H9 (cell line): ENCODE data around the gene TELO2. TPM values are rescaled to one million over a fixed set of nuclear protein-coding genes. Genes with fewer than 3 reads are reported as not detected.

ENCODE experiments used
- DNase-seq: peaks from one replicate; pipeline ENCODE4 v3.0.0-alpha.2; 2017
- H2AFZ ChIP-seq: one replicate; pipeline ENCODE4 v1.6.1; 2013; ENCODE audit warnings: mild to moderate bottlenecking, low read length, control low read depth, moderate library complexity
- H2AK5ac ChIP-seq: 2 replicates; pipeline ENCODE4 v1.6.1; 2013; ENCODE audit warnings: low read length, control low read depth, mixed read lengths; ENCODE audit not compliant: insufficient read length
- H2BK120ac ChIP-seq: one replicate; pipeline ENCODE4 v1.6.1; 2013; ENCODE audit warnings: low read depth, mild to moderate bottlenecking, low read length, control low read depth, inconsistent platforms; ENCODE audit not compliant: poor library complexity, severe bottlenecking
- H2BK12ac ChIP-seq: 2 replicates; pipeline ENCODE4 v1.6.1; 2013; ENCODE audit warnings: low read length, control low read depth, mixed read lengths, low read depth; ENCODE audit not compliant: insufficient read length
- H2BK15ac ChIP-seq: 2 replicates; pipeline ENCODE4 v1.6.1; 2013; ENCODE audit warnings: low read depth, low read length, control low read depth
- H2BK20ac ChIP-seq: one replicate; pipeline ENCODE4 v1.6.1; 2013; ENCODE audit warnings: low read depth, mild to moderate bottlenecking, low read length, control low read depth, inconsistent platforms; ENCODE audit not compliant: poor library complexity, severe bottlenecking
- H2BK5ac ChIP-seq: 2 replicates; pipeline ENCODE4 v1.6.1; 2013; ENCODE audit warnings: low read length, control low read depth, mixed read lengths; ENCODE audit not compliant: insufficient read length
- H3K14ac ChIP-seq: 2 replicates; pipeline ENCODE4 v1.6.1; 2013; ENCODE audit warnings: low read length, control low read depth; ENCODE audit not compliant: insufficient read depth
- H3K18ac ChIP-seq: 2 replicates; pipeline ENCODE4 v1.6.1; 2013; ENCODE audit warnings: low read depth, mild to moderate bottlenecking, mixed read lengths, low read length, control low read depth; ENCODE audit not compliant: insufficient read length
- H3K23ac ChIP-seq: 2 replicates; pipeline ENCODE4 v1.6.1; 2013; ENCODE audit warnings: low read length, control low read depth, mixed read lengths, low read depth; ENCODE audit not compliant: insufficient read length
- H3K23me2 ChIP-seq: 2 replicates; pipeline ENCODE4 v1.6.1; 2013; ENCODE audit warnings: low read depth, mild to moderate bottlenecking, mixed read lengths, low read length, control low read depth; ENCODE audit not compliant: insufficient read length, poor library complexity, severe bottlenecking
- H3K27ac ChIP-seq: 2 replicates; pipeline ENCODE4 v1.5.1; 2013; ENCODE audit warnings: low read length, control low read depth, mixed read lengths, low read depth; ENCODE audit not compliant: insufficient read length
- H3K27me3 ChIP-seq: 2 replicates; pipeline ENCODE4 v1.6.1; 2013; ENCODE audit warnings: low read length, control low read depth, inconsistent platforms; ENCODE audit not compliant: insufficient read depth
- H3K4ac ChIP-seq: 2 replicates; pipeline ENCODE4 v1.6.1; 2013; ENCODE audit warnings: low read depth, mild to moderate bottlenecking, control low read depth, inconsistent platforms, low read length, moderate library complexity
- H3K4me1 ChIP-seq: 2 replicates; pipeline ENCODE4 v1.6.1; 2013; ENCODE audit warnings: low read length, control low read depth, inconsistent platforms; ENCODE audit not compliant: insufficient read depth
- H3K4me2 ChIP-seq: 2 replicates; pipeline ENCODE4 v1.6.1; 2013; ENCODE audit warnings: low read length, control low read depth, mixed read lengths; ENCODE audit not compliant: insufficient read length, insufficient read depth
- H3K56ac ChIP-seq: 2 replicates; pipeline ENCODE4 v1.6.1; 2013; ENCODE audit warnings: low read depth, mild to moderate bottlenecking, mixed read lengths, low read length, control low read depth; ENCODE audit not compliant: insufficient read length
- H3K79me1 ChIP-seq: 2 replicates; pipeline ENCODE4 v1.6.1; 2013; ENCODE audit warnings: low read depth, mild to moderate bottlenecking, moderate library complexity, low read length, control low read depth, inconsistent platforms; ENCODE audit not compliant: insufficient read depth, poor library complexity, severe bottlenecking
- H3K79me2 ChIP-seq: 2 replicates; pipeline ENCODE4 v1.6.1; 2013; ENCODE audit warnings: low read length, control low read depth, inconsistent platforms; ENCODE audit not compliant: insufficient read depth
- H3K9ac ChIP-seq: 2 replicates; pipeline ENCODE4 v1.6.1; 2013; ENCODE audit warnings: low read length, control low read depth, mixed read lengths; ENCODE audit not compliant: insufficient read length; ENCODE audit errors: extremely low read depth
- H3K9me3 ChIP-seq: one replicate; pipeline ENCODE4 v1.6.1; 2013; ENCODE audit warnings: low read depth, low read length, inconsistent platforms; ENCODE audit not compliant: control insufficient read depth
- H3T11ph ChIP-seq: one replicate; pipeline ENCODE4 v1.6.1; 2013; ENCODE audit warnings: mild to moderate bottlenecking, low read length, control low read depth, inconsistent platforms
- H4K20me1 ChIP-seq: one replicate; pipeline ENCODE4 v1.6.1; 2013; ENCODE audit not compliant: control insufficient read depth, insufficient read length, insufficient read depth
- H4K5ac ChIP-seq: 2 replicates; pipeline ENCODE4 v1.6.1; 2013; ENCODE audit warnings: low read depth, mild to moderate bottlenecking, mixed read lengths, low read length, control low read depth; ENCODE audit not compliant: insufficient read length
- H4K8ac ChIP-seq: replicated peaks from 2 replicates; pipeline ENCODE4 v1.6.1; 2013; ENCODE audit warnings: low read length, control low read depth, mixed read lengths, low read depth; ENCODE audit not compliant: insufficient read length
- H4K91ac ChIP-seq: 2 replicates; pipeline ENCODE4 v1.6.1; 2013; ENCODE audit warnings: low read depth, mild to moderate bottlenecking, moderate library complexity, mixed read lengths, low read length, control low read depth; ENCODE audit not compliant: insufficient read length
- H3K27ac Mint-ChIP-seq, 3 experiments: 2 replicates in 2 of 3; 3 replicates in 1 of 3; pipeline ENCODE4 v1.8.0; 2020 to 2021; ENCODE audit warnings: mixed read lengths in 3 of 3, mild to moderate bottlenecking in 1 of 3, moderate library complexity in 1 of 3
- H3K27me3 Mint-ChIP-seq: 2 replicates; pipeline ENCODE4 v1.8.0; 2021; ENCODE audit warnings: low read depth, mild to moderate bottlenecking, moderate library complexity, mixed read lengths
- H3K36me3 Mint-ChIP-seq, 3 experiments: 2 replicates in 2 of 3; 3 replicates in 1 of 3; pipeline ENCODE4 v1.8.0; 2020 to 2021; ENCODE audit warnings: low read depth in 3 of 3, mixed read lengths in 3 of 3; ENCODE audit not compliant: insufficient read depth in 1 of 3
- H3K4me1 Mint-ChIP-seq, 2 experiments: 2 replicates each; pipeline ENCODE4 v1.8.0; 2020; ENCODE audit warnings: mixed read lengths in 2 of 2
- H3K4me3 Mint-ChIP-seq, 2 experiments: 2 replicates in 1 of 2; 3 replicates in 1 of 2; pipeline ENCODE4 v1.8.0; 2020 to 2021; ENCODE audit warnings: mild to moderate bottlenecking in 2 of 2, mixed read lengths in 2 of 2, moderate library complexity in 1 of 2
- H3K9me3 Mint-ChIP-seq, 2 experiments: 2 replicates in 1 of 2; 3 replicates in 1 of 2; pipeline ENCODE4 v1.8.0; 2020; ENCODE audit warnings: mild to moderate bottlenecking in 2 of 2, mixed read lengths in 2 of 2, moderate library complexity in 1 of 2
- WGBS: extraction: QIAGEN DNeasy Blood & Tissue Kit; methylation state at CpG from one replicate; pipeline ENCODE4 v1.1.7; 2013; ENCODE audit warnings: missing lambda C conversion rate, low lambda C conversion rate, mixed read lengths; ENCODE audit not compliant: insufficient read length; ENCODE audit errors: extremely low coverage; 5-methylcytosine and 5-hydroxymethylcytosine counted together
- total RNA-seq: library from RNA; stranded (reverse); gene quantifications from 2 replicates; pipeline ENCODE4 v1.2.1, GENCODE V29; 2021
- TF ChIP-seq, protein P1 (sequence below): fragments of 200-600 bp; sonication (generic); conservative IDR thresholded peaks from 3 replicates; pipeline ENCODE4 v1.8.0; 2021; ENCODE audit warnings: antibody characterized with exemption, mild to moderate bottlenecking

The TELO2 gene
- total RNA-seq, 1 experiment from 2014 or later = 98.9 TPM

DNA sequence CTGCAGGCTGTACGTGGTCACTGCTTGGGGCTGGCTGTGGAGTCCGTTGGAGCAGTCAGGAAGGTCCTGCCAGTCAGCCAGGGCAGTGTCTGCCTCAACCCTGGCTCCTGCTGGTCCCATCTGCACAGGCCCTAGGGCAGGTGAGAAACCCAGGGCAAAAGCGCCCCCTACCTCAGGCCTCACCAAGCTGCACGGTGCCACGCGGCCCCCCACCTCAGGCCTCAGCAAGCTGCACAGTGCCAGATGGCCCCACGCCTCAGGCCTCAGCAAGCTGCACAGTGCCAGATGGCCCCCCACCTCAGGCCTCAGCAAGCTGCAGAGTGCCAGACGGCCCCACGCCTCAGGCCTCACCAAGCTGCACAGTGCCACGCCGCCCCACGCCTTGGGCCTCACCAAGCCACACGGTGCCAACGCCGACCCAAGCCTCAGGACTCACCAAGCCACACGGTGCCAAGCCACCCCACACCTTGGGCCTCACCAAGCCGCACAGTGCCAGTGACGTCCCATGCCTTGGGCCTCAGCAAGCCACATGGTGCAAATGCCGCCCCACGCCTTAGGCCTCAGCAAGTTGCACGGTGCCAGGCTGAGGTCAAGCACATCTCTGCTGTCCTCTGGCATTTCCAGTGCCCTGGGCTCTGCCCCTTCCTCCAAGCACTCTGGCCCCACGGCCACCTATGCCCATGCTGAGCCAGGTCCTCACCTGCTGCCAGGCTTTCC is 45.8 kb downstream of the TELO2 start:
- H2BK12ac ChIP-seq = no peak overlapping the region
- no peak overlapping the region for H4K91ac ChIP-seq
- H3K4me1 Mint-ChIP-seq = peaks cover 2 to 3% of the 10 kb centered on the region in 2 experiments; a peak in 2 of 4 replicates
- no peak overlapping the region for H3K27ac ChIP-seq
- H3K56ac ChIP-seq = no peak overlapping the region
- H3K4me2 ChIP-seq = no peak overlapping the region
- no peak overlapping the region for H2BK120ac ChIP-seq
- H3K9ac ChIP-seq = no peak overlapping the region
- H3K14ac ChIP-seq = no peak overlapping the region
- H4K20me1 ChIP-seq = no peaks in the 10 kb centered on the region
- H3K79me2 ChIP-seq = no peaks in the 10 kb centered on the region
- TF ChIP-seq, protein P1, sequence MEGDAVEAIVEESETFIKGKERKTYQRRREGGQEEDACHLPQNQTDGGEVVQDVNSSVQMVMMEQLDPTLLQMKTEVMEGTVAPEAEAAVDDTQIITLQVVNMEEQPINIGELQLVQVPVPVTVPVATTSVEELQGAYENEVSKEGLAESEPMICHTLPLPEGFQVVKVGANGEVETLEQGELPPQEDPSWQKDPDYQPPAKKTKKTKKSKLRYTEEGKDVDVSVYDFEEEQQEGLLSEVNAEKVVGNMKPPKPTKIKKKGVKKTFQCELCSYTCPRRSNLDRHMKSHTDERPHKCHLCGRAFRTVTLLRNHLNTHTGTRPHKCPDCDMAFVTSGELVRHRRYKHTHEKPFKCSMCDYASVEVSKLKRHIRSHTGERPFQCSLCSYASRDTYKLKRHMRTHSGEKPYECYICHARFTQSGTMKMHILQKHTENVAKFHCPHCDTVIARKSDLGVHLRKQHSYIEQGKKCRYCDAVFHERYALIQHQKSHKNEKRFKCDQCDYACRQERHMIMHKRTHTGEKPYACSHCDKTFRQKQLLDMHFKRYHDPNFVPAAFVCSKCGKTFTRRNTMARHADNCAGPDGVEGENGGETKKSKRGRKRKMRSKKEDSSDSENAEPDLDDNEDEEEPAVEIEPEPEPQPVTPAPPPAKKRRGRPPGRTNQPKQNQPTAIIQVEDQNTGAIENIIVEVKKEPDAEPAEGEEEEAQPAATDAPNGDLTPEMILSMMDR = peak; percentile 57
- no peak overlapping the region for H4K5ac ChIP-seq
- no peaks in the 10 kb centered on the region; a peak in 1 of 7 replicates for H3K36me3 Mint-ChIP-seq
- DNase-seq = peak; percentile 65
- H3K18ac ChIP-seq = no peak overlapping the region
- no peak overlapping the region for H4K8ac ChIP-seq
- no peak overlapping the region; a peak in 1 of 7 replicates for H3K27ac Mint-ChIP-seq
- no CpG with 5 or more reads among the region's 22 CpGs for WGBS
- no peak overlapping the region for H3K4me3 Mint-ChIP-seq
- no peaks in the 10 kb centered on the region for H3K9me3 Mint-ChIP-seq
- H3K4me1 ChIP-seq = no peaks in the 10 kb centered on the region
- no peak overlapping the region for H2BK20ac ChIP-seq
- no peak overlapping the region for H2AK5ac ChIP-seq
- H3K23ac ChIP-seq = no peak overlapping the region
- H2BK15ac ChIP-seq = no peak overlapping the region
- H2BK5ac ChIP-seq = no peak overlapping the region
- no peak overlapping the region for H2AFZ ChIP-seq
- H3K79me1 ChIP-seq = no peaks in the 10 kb centered on the region
- no peak overlapping the region for H3T11ph ChIP-seq
- no peaks in the 10 kb centered on the region for H3K23me2 ChIP-seq
- H3K27me3 ChIP-seq = no peaks in the 10 kb centered on the region; the same call in 1 of the 2 replicates
- no peaks in the 10 kb centered on the region for H3K9me3 ChIP-seq
- H3K27me3 Mint-ChIP-seq = no peaks in the 10 kb centered on the region
- H3K4ac ChIP-seq = no peak overlapping the region
